ENCODE measurements around the gene SEH1L.

SEH1L gene

DNA sequence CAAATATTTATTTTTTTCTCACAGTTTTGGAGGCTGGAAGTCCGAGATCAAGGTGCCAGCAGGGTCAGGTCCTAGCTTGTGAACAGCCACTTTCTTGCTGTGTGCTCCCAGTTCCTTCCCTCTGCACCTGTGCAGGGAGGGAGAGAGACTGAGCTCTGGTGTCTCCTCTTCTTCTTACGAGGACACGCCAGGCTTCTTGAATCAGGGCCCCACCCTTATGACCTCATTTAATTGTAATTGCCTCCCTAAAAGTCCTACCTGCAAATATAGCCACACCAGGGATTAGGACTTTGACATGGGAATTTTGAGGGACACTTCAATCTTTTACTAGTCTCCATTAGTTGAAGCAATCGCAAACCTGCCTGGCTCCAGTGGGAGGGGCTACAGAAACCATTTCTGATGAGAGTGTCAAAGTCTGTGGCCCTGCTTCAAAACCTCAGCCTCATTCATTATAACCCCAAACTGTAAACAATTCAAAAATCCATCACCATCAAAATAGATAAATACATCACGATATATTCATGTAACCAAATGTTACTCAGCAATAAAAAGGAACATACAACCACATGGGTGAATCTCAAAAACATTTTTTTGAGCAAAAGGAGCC, 18.2 kb upstream of the SEH1L start:
- peaks cover 1% of the 10 kb centered on the region for H3K4me1 Mint-ChIP-seq
- H3K27ac Mint-ChIP-seq = no peak overlapping the region
- no peaks in the 10 kb centered on the region for H3K36me3 Mint-ChIP-seq

DNA sequence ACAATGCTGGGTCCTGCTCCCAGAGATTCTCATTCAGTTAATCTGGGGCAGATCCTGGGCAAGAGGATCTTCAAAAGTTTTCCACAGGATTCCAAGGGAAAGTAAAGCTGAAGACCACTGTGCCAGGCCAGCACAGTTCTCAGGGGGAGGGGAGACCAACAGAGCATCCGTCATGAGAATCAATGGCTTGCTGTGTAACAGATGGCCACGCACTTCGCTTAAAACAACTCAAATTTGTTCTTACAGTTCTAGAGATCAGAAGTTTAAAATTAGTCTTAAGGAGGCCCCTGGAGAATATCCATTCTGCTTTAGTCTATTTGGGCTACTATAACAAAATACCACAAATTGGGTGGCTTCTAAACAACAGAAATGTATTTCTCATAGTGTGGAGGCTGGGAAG, 17.4 kb upstream of the SEH1L start:
- Mint-ChIP-seq H3K9me3 (no peaks in the 10 kb centered on the region), H3K27ac (no peak overlapping the region), H3K27me3 (no peaks in the 10 kb centered on the region), H3K36me3 (no peaks in the 10 kb centered on the region), H3K4me1 (peaks cover 3% of the 10 kb centered on the region), H3K4me3 (no peak overlapping the region)

More for the DNA sequence above, 18.2 kb upstream of the SEH1L start:
- no peaks in the 10 kb centered on the region for H3K9me3 Mint-ChIP-seq
- H3K27me3 Mint-ChIP-seq = no peaks in the 10 kb centered on the region
- H3K4me3 Mint-ChIP-seq = no peak overlapping the region

DNA sequence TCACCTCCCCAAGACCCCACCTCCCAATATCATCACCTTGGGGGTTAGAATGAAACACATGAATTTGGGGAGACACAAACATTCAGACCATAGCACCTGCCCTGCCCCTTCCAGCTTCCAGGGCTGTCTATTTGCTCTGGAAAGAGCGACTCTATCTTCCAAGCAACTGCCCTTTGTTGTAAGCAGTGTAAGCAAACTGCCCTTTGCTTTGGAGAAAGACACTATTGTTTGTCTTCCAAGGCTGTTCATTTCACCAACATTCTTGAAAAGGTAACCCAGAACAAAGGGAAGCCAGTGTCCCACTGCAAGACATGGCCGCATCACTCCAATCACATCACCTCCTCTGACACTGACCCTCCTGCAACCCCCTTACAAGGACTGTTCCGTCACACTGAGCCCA, 16.9 kb upstream of the SEH1L start:
- Mint-ChIP-seq H3K4me3 (no peak overlapping the region), H3K36me3 (no peaks in the 10 kb centered on the region), H3K27me3 (no peaks in the 10 kb centered on the region), H3K9me3 (no peaks in the 10 kb centered on the region), H3K27ac (no peak overlapping the region), H3K4me1 (peaks cover 3% of the 10 kb centered on the region)

DNA sequence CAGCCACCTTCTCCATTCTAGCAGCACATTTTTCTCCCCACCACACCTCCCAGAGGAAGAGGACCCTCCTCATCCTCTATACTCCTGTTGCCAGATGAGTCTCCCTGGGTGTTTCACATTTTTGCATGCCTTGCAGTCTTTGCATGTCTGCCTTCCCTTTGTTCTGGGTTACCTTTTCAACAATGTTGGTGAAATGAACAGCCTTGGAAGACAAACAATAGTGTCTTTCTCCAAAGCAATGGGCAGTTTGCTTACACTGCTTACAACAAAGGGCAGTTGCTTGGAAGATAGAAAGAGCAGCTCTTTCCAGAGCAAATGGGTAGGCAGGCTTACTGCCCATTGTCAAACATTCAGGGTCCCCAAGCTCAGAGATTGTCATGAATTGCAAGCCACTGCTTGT, 14.5 kb upstream of the SEH1L start:
- no peaks in the 10 kb centered on the region for H3K9me3 Mint-ChIP-seq
- H3K27ac Mint-ChIP-seq = no peak overlapping the region
- H3K36me3 Mint-ChIP-seq = no peaks in the 10 kb centered on the region
- H3K4me3 Mint-ChIP-seq = no peak overlapping the region
- H3K27me3 Mint-ChIP-seq = no peaks in the 10 kb centered on the region
- H3K4me1 Mint-ChIP-seq = peaks cover 3% of the 10 kb centered on the region

DNA sequence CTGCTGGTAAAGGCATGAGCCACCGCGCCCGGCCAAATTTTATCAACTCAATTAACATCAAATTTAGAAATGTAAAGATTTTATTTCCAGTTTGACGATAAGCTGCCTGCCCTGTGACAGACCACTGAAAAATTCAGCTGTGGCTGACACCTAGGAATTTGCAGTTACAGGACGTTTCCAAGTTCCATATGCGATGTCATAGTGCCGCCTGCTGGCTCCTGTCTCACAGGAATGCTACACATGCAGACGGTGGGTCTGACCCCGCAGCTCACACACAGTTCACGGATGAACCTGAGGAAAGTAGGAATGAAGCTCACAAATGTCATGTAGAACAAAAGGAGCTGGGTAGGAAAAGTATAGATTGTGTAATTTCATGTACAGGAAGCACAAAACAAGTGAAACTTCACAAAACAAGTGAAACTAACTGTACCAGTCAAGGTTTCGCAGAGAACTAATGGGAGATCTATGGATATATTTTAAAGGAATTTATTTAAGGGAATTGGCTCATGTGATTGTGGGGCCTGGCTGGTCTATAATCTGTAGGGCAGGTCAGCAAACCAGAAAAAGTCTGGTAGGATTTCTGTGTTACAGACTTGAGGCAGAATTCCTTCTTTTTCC, 13.2 kb upstream of the SEH1L start:
- Mint-ChIP-seq H3K4me3 (no peak overlapping the region), H3K27ac (no peak overlapping the region)

DNA sequence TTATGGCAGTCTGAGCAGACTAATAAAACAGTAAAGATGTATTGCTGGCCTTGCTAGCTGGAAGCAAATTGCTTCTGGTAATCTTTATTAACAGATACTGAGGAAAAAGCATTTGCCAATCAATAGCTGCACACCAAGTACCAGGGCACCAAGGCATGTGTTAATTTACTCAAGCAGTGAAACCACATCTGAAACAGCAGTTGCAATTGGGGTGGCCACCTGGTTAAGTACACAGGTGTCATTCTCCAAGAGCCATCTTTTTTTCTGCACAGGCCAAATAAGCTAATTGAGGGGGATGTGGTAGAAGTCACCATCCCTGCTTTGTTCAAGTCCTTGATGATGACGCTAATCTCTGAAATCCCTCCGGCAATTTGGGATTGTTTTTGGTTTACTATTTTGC, 8.6 kb upstream of the SEH1L start:
- H3K4me1 Mint-ChIP-seq = peaks cover 3% of the 10 kb centered on the region
- no peak overlapping the region for H3K27ac Mint-ChIP-seq
- H3K36me3 Mint-ChIP-seq = no peaks in the 10 kb centered on the region
- H3K9me3 Mint-ChIP-seq = no peaks in the 10 kb centered on the region
- H3K27me3 Mint-ChIP-seq = no peaks in the 10 kb centered on the region
- no peak overlapping the region for H3K4me3 Mint-ChIP-seq

More for the DNA sequence above, 13.2 kb upstream of the SEH1L start:
- Mint-ChIP-seq H3K36me3 (no peaks in the 10 kb centered on the region), H3K27me3 (no peaks in the 10 kb centered on the region), H3K4me1 (peaks cover 3% of the 10 kb centered on the region), H3K9me3 (no peaks in the 10 kb centered on the region)

DNA sequence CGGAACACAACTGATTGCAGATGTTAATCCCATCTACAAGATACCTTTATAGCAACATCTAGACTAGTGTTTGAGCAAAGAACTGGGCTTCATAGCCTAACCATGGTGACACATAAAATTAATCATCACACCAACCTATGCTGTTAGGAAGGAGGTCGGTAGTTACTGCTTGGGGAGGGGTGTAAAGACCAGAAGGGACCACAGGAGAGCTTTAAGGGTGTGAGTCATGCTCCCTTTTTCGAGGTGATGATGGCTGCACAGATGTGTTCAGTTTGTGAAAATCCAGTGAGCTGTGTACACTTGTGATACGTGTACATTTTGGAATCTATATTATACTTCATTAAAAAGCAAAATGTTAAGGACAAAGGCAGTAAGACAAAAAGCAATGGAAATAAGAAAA, 4.6 kb upstream of the SEH1L start:
- Mint-ChIP-seq H3K4me1 (peaks cover 21% of the 10 kb centered on the region), H3K27ac (no peak overlapping the region), H3K9me3 (no peaks in the 10 kb centered on the region), H3K36me3 (no peaks in the 10 kb centered on the region), H3K27me3 (no peaks in the 10 kb centered on the region), H3K4me3 (no peak overlapping the region)

DNA sequence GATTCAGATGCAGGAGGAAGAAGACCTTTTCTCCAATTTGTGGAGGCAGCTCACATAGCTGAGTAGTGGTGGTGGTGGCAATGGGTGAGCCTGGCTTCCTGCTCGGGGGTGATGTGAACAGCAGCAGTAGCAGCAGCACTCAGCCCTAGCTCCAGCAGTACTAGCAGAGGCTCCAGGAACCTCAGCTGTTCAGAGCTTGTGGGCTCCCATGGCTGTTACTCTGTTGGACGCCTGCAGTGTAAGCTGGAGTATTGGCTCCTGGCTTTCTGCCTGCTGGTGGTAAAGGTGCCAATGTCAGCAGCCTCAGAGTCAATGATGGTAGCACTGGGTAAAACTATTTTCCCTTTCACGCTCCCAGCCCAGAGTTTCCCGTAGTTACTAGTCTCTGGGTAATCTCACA, 3.1 kb upstream of the SEH1L start:
- H3K27me3 Mint-ChIP-seq = no peaks in the 10 kb centered on the region
- H3K4me1 Mint-ChIP-seq = peaks cover 23% of the 10 kb centered on the region
- H3K27ac Mint-ChIP-seq = no peak overlapping the region
- H3K4me3 Mint-ChIP-seq = no peak overlapping the region
- H3K9me3 Mint-ChIP-seq = no peaks in the 10 kb centered on the region
- peaks cover 3% of the 10 kb centered on the region for H3K36me3 Mint-ChIP-seq

DNA sequence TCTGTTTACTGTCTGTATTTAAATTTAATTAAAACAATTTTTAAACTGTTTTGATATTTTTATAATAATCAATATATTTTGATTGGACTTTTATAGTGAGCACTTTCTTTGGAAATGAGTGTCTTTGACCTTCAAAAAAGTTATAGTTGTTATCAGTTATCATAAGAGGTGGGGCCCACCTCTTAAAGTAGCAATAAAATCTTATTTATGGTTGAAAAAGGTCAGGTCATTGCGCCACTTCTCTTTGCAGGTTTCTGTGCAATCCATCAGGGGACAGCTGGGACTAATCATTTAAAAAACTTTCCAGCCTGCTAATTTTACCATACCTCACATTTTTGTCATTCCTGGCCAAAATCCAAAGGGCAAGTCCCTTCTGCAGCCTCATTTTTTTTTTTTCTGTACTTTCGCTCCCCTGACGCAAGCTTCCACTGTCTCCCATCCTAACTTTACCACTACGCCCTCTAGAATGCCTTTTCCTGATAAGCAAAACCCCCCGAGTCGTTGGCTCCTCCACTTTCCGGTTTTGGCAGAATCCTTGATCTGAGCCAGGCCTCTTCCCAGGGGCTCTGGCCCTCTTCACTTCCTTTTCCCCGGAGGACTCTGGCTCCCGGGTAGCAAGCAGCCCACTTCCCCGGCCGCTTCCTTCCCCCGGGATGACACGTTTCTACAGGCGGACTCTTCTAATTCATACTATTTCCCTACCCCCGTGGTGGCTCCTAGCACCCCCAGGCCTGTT, 1.1 kb upstream of the SEH1L start:
- Mint-ChIP-seq H3K9me3 (no peaks in the 10 kb centered on the region), H3K36me3 (peaks cover 7% of the 10 kb centered on the region), H3K4me3 (peak overlapping the region; percentile 94), H3K4me1 (peaks cover 42% of the 10 kb centered on the region), H3K27me3 (no peaks in the 10 kb centered on the region), H3K27ac (peak overlapping the region; percentile 98)

DNA sequence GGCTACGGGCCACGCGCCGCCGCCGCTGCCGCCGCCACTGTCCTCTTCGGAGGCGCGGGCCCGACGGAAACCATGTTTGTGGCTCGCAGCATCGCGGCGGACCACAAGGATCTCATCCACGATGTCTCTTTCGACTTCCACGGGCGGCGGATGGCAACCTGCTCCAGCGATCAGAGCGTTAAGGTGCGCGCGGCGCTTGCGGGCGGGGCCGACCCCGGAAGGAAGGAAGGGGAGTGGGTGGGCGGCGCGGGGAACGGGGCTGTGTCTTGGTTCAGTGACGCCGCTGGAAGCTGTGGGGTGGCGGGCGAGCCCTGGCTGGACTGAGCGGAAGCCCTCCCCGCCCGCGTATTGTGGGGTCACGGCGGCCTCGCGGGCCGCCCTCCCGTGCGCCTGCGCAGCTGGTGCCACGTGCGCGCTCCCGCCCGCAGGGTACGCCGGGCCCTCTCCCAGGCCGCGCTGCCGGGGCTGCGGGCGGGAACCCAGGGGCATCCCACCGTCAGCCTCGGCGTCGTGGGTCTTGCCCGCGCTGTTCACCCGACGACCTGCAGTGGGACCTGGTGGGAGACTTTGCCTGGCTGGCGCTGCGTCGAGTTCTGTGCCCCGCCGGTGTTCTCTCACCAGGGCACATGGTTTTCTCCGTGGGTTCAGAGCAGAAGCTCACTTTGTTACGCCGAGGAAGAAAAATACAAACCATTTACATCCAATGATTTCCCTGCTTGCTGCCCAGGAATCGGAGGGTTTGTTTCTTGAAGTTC, 416 bp downstream of the SEH1L start:
- H3K4me3 Mint-ChIP-seq = peak overlapping the region; percentile 91
- H3K27ac Mint-ChIP-seq = peak overlapping the region; percentile 96
- no peaks in the 10 kb centered on the region for H3K27me3 Mint-ChIP-seq
- H3K36me3 Mint-ChIP-seq = peaks cover 11% of the 10 kb centered on the region
- H3K9me3 Mint-ChIP-seq = no peaks in the 10 kb centered on the region
- peaks cover 48% of the 10 kb centered on the region for H3K4me1 Mint-ChIP-seq

DNA sequence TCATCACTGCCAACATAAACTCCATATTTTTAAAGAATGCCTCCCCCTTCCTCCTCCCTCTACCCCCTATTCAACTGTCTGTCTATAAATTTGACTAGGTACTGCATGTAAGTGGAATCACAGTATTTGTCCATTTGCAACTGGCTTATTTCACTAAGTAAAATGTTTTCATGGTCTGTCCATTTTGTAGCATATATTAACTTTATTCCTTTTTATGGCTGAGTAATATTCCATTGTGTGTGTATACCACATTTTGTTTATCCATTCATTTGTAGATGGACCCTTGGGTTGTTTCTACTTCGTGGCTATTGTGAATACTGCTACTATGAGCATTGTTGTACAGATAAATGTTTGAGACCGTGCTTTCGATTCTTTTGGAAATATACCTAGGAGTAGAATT, 10.7 kb downstream of the SEH1L start:
- Mint-ChIP-seq H3K4me1 (peaks cover 35% of the 10 kb centered on the region), H3K27ac (no peak overlapping the region), H3K27me3 (no peaks in the 10 kb centered on the region), H3K36me3 (peaks cover 20% of the 10 kb centered on the region), H3K4me3 (no peak overlapping the region), H3K9me3 (no peaks in the 10 kb centered on the region)

DNA sequence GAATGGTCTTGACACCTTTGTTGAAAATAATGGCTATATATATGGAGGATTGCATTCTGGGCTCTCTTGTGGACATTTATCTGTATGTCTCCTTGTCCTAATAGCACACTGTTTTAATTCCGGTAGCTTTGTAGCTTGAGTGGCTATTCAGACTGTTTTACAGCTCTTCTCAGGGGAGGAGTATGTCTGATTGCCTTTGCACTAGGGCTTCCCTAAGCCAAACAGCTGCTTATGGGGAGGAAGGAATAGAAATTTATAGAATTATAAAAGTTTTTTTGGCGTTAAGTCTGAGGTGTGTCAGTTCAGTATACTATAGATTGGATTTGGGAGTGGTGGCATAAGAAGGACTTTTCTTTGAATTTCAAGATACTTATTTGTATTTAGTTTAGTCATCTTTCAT, 12.6 kb downstream of the SEH1L start:
- Mint-ChIP-seq H3K4me3 (no peak overlapping the region), H3K36me3 (peaks cover 25% of the 10 kb centered on the region), H3K9me3 (no peaks in the 10 kb centered on the region), H3K27ac (no peak overlapping the region), H3K27me3 (no peaks in the 10 kb centered on the region), H3K4me1 (peaks cover 25% of the 10 kb centered on the region)

DNA sequence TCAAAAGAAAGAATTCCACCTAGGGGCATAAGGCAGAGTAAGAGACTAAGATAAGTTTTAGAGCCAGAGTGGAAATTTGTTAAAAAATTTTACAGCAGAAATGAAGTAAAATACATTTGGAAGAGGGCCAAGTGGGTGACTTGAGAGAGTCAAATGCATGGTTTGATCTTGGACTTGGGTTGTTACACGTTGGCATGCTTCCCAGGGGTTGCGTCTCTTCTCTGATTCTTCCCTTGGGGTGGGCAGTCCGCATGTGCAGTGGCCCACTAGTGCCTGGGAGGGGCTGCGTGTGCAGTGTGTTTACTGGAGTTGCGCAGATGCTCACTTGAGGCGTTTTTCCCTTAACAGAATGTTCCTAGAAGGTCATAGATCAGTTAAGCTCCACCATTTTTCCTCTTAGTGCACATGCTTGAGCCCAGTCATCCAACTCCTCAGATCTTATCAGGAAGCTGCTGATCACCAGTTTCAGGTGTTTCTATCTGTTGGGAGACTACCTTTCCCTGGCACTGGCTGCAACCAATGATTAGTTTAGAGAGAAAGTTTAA, 13.1 kb downstream of the SEH1L start:
- Mint-ChIP-seq H3K4me3 (no peak overlapping the region), H3K27me3 (no peaks in the 10 kb centered on the region), H3K9me3 (no peaks in the 10 kb centered on the region), H3K36me3 (peaks cover 30% of the 10 kb centered on the region), H3K27ac (no peak overlapping the region), H3K4me1 (peaks cover 24% of the 10 kb centered on the region)

DNA sequence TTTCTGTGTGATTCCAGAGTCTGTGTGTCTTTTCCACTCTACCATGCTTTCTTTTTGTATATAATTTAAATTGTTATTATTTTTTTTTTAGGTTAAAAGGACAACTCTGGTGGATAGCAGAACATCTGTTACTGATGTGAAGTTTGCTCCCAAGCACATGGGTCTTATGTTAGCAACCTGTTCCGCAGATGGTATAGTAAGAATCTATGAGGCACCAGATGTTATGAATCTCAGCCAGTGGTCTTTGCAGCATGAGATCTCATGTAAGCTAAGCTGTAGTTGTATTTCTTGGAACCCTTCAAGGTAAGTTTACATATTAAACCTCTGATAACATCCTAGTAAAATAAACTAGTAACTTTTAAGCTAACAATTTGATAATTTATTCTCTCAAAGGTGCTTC, 15.3 kb downstream of the SEH1L start:
- Mint-ChIP-seq H3K27me3 (no peaks in the 10 kb centered on the region), H3K36me3 (peaks cover 33% of the 10 kb centered on the region), H3K4me1 (peaks cover 25% of the 10 kb centered on the region), H3K4me3 (no peak overlapping the region), H3K9me3 (no peaks in the 10 kb centered on the region), H3K27ac (no peak overlapping the region)

DNA sequence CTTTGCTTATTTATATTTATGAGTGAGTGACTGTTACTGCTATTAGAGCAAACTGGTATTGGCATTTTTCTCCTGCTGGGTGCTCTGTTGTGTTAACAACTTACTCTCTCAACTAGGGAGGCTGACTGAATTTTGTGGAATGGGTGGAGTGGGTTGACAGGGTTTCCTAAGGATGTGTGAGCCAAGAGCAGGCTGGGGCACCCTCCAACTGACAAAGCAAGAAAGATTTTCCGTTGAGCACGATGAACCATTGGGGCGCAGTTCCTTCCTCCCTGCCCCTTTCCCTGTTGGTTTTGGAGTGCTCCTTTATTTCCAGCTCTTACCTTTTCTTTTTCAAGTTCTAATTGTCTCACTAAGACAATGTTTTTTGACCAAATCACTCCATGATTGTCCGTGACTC, 20.3 kb downstream of the SEH1L start:
- Mint-ChIP-seq H3K27ac (no peak overlapping the region), H3K4me3 (no peak overlapping the region)

More for the DNA sequence above, 20.3 kb downstream of the SEH1L start:
- H3K36me3 Mint-ChIP-seq = peaks cover 35% of the 10 kb centered on the region
- no peaks in the 10 kb centered on the region for H3K27me3 Mint-ChIP-seq
- H3K4me1 Mint-ChIP-seq = peaks cover 17% of the 10 kb centered on the region
- H3K9me3 Mint-ChIP-seq = no peaks in the 10 kb centered on the region

All from activated naive CD4-positive, alpha-beta T cell treated with anti-CD3 and anti-CD28 coated beads, Interleukin-2, amount 50 U/mL, for 24 hours (primary cell).